ENCODE results near the gene FKBP5.

FKBP5 gene

DNA sequence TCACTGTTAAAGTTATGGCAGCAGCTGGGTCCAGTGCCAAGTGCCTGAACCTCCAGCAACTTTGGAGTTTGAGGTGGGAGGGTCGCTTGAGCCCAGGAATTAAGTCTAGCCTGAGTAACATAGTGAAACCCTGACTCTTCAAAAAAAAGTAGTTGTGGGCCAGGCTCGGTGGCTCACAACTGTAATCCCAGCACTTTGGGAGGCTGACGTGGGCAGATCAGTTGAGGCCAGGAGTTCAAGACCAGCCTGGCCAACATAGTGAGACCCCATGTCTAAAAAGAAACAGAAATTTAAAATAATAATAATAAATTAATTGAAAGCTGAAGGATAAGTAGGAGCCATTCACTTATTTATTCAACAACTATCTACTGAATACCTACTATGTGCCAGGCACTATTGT is 33.8 kb downstream of the FKBP5 start:
- DNase-seq = no peak

DNA sequence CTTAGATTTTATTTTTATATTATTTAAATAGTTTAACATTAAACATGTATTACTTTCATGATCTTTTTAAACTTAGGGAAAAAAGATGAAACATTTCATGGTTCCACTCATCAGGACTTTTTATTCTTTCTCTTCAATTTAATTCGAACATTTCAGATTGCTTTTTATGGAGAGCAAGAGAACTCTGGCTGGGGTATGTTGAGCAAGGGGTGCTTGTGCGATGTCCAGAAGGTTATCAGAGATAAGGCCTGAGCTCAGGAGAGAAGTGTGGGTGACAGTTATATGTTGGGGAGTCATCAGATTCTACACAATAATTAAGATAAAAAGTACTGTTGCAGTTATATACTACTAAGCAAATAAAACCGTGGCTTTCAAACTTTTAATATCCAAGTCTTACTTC is 37.5 kb downstream of the FKBP5 start:
- DNase-seq = no peak

DNA sequence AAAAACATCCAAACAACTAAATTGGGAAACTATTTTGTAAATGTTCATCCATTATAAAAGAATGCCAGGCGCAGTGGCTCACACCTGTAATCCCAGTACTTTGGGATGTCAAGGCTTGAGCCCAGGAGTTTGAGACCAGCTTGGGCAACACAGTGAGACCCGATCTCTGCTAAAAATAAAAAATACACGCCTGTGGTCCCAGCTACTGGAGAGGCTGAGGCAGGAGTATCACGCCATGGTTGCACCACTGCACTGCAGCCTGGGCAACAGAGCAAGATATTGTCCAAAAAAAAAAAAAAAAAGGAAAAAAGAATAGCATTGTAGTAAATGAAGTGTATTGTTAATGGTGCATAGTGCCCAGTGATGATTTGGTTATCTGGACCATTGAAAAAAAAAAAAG is 38.7 kb downstream of the FKBP5 start:
- DNase-seq = no peak

DNA sequence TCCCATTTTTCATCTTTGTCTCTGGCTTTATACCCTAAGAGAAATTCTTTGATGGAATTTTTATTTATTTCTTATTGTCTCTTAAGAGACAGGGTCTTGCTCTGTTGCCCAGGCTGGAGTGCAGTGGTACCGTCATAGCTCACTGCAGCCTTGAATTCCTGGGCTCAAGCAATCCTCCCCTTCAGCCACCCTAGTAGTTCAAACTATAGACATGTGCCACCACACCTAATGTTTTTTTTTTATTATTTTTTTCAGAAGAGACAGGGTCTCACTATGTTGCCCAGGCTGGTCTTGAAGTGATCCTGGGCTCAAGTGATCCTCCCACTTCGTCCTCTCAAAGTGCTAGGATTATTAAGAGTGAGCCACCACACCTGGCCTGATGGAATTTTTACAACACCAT is 40.5 kb downstream of the FKBP5 start:
- no peak for DNase-seq

DNA sequence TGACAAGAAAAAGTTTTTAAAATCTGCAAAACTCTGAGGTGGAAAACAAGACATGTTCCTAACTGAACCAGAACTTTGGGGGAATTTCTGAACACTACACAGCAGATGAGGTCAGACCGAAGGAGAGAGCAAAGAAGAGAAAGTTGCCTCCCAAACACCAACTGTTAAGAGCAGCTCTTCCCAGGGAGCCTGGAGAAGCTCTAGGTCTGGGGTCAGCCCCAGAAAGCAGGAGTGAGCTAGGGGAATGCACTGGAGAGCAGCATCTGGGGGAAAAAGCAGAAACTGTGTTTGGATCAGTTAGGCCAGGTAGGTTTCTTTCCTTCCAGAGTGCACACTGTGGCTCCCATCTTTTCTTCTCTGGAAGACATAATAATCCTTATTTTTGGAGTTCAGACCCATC is 41.3 kb downstream of the FKBP5 start:
- DNase-seq = no peak

DNA sequence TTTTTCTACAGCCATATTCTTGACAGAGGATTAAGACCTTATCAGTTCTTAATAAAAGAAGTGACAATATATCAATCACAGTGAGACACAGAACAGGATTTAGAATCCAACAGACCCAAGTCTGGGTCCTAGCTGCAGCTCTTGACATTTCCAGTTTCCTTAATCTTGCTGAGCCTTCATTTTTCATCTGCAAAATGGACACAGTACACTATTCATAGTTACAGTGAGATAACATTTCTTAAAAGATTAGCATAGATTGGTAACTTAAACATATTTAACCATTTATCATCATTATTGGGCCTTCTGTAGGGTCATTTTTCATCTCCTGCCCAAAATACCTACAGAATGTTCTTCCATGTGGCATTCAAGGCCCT is 45.6 kb downstream of the FKBP5 start:
- no peak for DNase-seq

DNA sequence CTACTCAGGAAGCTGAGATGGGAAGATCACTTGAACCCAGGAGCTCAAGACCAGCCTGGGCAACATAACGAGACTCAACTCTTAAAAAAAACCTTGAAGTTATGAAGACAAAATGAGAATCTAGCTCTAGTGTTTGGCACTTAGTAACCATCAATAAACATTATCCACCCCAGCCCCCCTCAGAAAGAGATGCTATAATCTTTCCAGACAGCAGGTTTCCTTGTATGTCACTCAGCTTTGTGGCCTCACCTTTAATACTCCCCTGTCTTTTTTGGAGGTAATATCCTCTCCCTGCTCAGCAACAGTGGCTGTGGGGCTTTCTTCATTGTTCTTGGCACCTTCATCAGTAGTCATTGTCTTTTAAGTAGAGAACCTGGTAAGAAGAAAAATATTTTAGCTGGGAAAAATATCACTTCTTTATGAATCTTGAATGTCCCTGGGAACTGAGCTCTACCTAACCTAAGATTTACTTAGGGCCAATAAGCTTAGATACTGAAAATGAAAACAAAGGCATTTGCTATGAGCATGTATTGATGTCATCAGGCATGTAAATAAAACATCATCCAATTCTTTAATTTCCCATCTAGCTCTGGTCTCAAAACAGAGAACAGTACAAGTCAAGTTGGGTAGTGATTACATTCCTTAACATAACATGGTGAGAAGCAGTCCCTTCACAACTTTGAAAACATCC is 46.1 kb downstream of the FKBP5 start:
- peak in 1 of 2 donors; percentile 11 for DNase-seq

DNA sequence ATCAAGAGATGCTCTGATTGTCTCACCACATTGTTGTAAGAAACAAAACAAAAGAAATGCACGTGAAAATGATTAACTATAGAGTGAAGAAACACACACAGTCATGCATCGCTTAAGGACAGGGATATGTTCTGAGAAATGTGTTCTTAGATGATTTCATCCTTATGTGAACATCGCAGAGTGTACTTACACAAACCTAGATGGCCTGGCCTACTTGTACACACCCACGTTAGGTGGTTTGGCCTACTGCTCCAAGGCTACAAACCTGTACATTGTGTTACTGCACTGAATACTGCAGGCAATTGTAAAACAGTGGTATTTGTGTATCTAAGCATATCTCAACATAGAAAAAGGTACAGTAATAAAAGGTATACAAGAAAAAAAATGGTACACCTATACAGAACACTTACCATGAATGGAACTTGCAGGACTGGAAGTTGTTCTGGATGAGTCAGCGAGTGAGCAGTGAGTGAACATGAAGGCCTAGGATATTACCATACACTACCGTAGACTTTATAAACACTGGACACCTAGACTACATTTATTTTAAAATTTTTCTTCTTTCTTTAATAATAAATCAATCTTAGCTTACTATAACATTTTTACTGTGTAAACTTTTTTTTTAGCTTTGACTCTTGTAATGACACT is 48.6 kb downstream of the FKBP5 start:
- no peak for DNase-seq

DNA sequence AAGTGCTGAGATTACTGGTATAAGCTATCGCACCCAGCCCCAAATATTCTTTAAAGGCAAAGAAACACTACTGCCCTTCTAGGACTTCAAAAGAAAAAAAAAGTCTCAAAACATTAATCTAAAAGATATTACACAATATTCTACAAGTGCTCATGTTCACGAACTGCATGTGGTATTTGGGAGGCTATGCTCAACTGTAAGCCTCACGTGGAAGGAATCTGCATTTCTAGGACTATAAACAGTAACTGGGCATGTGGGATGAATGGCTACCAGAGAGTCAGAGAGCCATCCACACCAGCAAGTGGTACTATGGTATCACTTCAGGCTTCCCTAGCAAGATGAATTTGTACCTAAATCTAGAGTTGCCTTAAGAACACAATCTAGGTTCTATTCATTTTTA is 50.0 kb downstream of the FKBP5 start:
- DNase-seq = no peak

DNA sequence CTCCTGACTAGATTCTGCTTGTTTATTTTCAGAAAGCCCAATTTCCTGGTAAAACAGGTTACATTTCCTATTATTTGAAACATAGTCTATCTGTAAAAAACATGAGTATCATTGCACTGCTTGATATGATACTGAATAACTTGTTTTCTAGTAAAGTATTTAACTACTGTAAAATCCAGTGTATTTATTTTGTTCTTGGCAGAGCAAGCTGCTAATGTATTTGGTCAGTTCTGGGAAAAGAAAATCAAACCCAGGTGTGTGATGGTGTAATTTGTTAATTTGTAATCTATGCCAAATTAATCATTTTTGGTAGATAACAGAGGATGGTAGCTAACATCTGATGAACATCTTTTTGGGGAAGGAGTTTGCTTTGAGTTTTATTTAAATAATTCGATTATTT is 50.8 kb downstream of the FKBP5 start:
- no peak for DNase-seq

DNA sequence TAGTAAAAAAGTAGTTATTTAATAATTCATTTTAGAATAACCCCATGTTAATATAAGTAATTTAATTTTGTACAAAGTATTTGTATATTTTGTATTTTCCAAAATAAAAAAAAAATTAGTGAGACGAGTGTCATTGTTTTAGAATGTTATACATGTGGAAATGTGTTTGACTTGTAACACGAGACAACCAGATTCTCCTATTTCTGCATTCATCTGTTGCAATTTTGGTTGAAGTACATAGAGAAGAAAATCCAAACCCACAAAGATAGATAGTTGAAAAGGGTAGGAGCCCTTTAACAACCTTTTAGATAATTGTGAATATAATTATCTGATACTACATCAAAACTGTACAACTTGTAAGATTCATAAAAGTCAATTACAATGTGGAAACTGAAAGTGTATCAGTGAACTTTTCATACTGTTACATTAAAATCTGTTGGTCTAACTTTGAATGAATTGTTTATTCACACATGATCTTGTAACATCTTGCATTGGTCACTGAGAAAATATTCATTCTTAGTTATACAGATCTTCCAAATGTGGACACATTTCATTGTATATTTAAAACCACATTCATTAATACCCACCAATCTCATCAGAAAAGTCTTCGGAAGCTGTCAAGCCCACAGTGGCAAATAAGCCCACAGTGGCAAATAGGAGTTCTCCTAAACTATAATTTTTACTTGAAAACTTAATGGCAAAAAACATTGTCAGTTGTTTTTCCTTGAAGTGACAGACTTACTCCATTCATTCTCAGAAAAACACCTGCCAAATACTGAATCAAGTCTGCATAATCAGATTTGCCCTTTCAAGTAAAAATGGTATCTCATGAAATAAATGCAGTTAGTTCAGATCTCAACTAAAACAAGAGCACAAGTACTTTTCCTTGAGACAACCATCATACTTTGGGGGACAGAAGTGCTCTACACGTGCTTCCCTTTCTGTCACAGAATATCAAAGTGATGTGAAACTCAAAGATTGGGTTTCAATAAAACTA is 52.8 kb downstream of the FKBP5 start:
- DNase-seq = no peak

DNA sequence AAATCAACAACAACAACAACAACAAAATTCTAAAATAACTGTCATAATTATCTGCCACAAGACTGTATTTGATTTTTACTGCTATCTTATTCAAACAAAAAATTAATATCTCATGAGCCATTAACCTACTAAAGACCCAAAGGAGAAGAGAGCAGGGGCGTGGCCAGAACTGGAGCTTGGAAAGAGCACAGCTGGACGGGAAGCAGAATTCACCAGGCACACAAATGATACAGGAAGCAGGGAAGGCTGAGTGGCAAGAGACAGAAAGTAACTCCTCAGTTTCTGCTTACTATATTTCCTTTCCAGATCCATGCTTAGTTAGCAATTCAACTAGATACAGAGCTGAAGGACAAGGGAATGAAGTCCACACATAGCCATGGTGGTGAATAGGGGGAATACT is 54.4 kb downstream of the FKBP5 start:
- no peak for DNase-seq

DNA sequence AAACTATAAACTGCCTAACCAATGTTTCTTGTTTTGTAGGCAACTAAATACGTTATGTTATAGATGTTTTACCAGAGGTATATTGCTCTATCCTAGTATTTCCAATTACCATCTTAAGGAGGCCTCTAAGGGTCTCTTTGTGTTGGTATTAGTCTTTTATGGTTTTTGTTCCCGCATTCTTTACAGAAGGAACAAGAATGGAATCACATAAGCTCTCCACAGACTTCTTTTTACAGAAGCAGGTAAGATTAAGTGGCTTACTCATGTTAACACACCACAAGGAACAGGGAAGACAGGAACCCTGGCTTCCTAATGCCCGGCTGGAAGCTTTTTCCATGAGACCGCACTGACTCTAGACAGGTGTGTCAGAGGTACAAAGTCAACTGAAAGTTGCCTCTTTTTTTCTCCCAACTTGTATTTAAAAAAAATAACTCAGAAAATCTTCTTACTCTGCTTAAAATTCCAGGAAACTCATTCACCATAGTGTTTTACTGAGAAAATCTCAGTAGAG is 55.1 kb downstream of the FKBP5 start:
- DNase-seq = no peak

DNA sequence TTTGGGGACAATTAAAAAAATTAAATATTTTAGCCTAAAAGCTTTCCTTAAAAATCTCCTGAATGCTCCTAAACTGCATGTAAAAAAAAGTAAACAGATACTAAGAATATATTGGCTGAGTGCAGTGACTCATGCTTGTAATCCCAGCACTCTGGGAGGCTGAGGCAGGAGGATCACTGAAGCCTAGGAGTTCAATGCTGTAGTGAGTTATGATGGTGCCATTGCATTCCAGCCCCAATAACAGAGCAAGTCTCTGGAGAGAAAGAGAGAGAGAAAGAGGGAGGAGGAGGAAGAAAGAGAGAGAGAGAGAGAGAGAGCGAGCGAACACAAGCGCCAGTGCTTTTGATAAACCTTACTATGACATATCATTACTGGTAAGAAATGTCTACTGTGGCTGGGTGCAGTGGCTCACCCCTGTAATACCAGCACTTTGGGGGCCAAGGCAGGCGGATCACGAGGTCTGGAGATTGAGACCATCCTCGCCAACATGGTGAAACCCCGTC is 58.8 kb downstream of the FKBP5 start:
- no peak for DNase-seq

DNA sequence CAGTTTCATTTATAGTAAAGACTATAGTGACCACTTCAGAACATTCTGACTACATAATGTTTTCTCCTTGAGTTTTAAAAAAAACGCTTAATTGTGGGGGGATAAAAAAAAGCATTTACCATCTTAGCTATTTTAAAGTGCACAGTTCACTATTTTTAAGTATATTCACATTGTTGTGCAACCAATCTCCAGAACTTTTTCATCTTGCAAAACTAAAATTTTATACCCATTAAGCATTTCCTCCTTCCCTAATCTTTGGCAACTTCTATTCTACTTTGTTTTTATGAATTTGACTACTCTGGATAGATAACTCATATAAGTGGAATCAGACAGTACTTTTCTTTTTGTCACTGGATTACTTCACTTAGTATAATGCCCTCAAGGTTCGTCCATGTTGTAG is 62.3 kb downstream of the FKBP5 start:
- DNase-seq = no peak

DNA sequence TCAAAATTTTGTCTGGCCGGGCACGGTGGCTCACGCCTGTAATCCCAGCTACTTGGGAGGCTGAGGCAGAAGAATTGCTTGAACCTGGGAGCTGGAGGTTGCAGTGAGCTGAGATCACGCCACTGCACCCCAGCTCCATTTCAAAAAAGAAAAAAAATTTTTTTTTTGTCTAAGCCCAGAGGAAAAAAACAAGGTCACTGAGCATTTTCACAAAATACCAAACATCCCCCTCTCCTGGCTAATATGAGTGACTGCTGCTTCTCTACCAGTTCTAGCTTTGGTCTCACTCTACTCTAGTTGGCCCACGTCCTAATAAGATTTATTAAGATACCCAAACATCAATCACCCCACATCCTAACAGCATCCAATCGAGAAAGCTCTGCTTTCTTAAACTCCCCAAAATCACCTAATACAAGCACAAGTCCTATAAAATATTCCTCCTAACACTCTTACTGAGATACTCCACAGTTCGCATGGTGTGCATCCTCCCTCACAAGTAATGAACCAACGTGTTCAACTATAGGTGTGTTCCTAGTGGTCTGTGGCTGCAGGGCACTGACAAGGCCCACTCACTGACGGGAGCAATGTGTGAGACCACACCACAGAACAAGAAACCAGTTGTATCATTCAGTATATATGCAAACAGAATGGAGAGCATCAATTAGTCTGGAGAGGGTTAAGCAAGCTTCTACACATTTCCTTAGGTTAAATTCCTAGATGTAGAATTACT is 64.2 kb downstream of the FKBP5 start:
- peak in 1 of 2 donors; percentile 57 for DNase-seq

DNA sequence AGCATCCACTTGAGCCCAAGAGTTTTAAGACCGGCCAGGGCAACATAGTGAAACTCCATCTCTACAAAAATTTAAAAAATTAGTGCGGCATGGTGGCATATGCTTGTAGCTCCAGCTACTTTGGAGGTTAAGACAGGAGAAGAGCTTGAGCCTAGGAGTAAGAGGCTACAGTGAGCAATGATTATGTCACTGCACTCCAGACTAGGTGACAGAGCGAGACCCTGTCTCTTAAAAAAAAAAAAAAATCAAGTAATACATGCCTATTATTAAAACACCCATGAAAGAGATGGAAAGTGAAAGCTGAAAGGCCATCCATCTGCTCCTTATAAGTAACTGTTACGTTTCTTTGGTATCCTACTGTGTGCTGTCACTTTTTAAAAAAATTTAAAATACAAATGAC is 66.4 kb downstream of the FKBP5 start:
- DNase-seq = no peak

DNA sequence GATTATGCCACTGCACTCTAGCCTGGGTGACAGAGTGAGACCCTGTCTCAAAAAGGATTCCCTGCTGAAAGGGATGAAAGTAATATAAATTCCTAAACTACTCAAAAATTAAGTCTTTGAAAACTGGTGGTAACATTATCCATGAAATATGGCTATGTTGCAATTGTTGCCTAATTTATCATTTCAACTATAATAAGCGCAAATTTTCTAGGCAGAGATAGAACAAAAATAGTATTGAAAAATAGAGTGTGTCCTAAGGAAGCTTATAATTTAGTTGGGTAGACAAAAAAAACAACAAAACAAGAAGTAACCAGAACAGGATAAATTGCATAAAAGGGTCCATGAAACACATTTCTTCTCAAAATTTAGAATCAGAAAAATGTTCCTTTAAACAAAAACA is 68.0 kb downstream of the FKBP5 start:
- no peak for DNase-seq

DNA sequence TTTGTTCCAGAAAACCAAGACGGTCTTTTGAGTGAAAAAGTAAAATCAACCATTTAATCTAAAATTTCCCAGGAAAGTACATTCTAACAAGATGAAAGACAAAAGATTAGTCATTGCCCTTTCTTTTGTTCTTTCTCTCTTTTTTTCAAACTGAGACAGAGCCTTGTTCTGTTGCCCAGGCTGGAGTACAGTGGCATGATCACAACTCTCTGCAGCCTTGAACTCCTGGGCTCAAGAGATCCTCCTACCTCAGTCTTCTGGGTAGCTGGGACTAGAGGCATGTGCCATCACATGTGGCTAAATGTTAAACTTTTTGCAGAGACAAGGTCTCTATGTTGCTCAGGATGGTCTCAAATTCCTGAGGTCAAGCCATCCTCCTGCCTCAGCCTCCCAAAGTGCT is 75.0 kb downstream of the FKBP5 start:
- no peak for DNase-seq

DNA sequence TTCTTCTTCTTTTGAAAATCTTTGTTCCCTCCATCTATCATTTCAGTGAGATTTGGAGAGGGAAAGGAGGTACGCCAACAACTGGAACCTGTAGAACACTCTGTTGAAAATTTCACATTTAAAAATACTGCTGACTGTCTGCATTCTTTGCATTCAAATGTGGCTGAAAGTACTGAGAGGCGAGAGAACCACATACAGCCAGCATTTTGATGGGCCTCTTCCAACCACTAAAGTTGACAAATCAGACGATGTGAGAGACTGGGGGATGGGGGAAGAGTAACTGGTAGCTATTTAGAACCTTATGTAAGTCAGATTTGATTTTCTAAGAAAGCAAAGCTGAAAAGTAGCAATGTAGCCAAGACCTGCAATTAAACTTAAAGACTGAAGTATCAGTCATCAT is 77.5 kb downstream of the FKBP5 start:
- peak in 1 of 2 donors; percentile 41 for DNase-seq

DNA sequence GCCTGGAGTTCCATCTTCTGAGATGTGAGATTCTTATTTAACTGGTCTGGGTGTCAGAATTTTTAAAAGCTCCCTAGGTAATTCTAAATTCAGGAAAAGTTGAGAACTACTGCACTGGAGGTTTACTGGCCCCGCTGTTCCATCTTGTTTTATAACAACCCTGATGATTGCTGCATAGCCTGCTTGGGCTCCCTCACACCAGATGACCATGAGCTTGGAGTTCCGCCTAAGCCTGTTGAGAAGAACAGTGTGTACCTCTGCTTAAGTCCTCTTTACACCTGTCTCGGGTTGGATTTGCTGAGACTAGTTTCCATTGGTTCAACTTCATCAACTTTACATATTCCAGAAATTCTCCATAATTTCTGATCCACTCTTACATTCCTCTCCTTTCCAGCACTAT is 77.9 kb downstream of the FKBP5 start:
- DNase-seq = no peak

DNA sequence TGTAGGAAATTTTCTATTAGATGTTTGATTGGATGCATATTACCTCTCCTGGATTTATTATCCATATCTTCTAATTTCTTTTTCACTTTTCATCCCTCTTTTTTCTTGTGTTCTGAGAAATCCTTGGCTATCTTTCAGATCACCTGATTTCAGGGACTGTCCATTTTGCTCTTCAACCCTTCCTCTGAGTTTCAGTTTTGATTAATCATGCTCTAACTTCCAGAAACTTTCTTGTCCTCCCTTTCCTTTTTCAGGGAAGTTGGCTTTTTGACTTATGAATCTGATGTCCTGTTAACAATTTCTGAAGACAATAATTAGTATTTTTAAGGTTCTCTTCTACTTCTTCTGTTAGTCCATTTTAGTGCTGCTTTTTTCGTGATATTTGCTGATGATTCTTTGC is 79.1 kb downstream of the FKBP5 start:
- DNase-seq = no peak
